HepG2 (cell line): ENCODE measurements around the gene WWTR1. TPM values are rescaled to one million over a fixed set of nuclear protein-coding genes. Genes with fewer than 3 reads are reported as not detected.

ENCODE experiments used
- ATAC-seq: fragments of 200-7000 bp; cut with Tn5 transposase; 3 replicates; pipeline ENCODE4 v1.9.1; 2020; ENCODE audit warnings: mild to moderate bottlenecking, moderate library complexity
- BruUV-seq: library from RNA; stranded (reverse); fragments of 400-500 nt; replicated peaks from 2 replicates; lab custom pipeline; 2021; lab: Mats Ljungman, UMichigan
- CTCF ChIA-PET: fragments of 300-600 bp; formaldehyde crosslinking; extraction: SDS; loops from one replicate; lab custom pipeline; 2021; ENCODE audit warnings: low total read pairs, inconsistent platforms, low intra/inter-chr PET ratio; lab: Yijun Ruan, JAX
- POLR2A ChIA-PET: fragments of 350-600 bp; sonication (Branson Sonifier 250); formaldehyde crosslinking; loops from one replicate; lab custom pipeline; 2020; ENCODE audit warnings: antibody characterized with exemption, inconsistent platforms; lab: Yijun Ruan, JAX
- DNase-seq: peaks from one replicate; pipeline ENCODE4 v3.0.0-alpha.2; 2015; ENCODE audit warnings: low spot score
- FAIRE-seq: peaks from 3 replicates; lab custom pipeline; 2011; peaks lifted over from hg19 to GRCh38; lab: Jason Lieb, UNC
- H2AFZ ChIP-seq: one replicate; pipeline ENCODE4 v1.6.1; 2011; ENCODE audit warnings: low read length, inconsistent platforms
- H3K27ac ChIP-seq: fragments of 300-600 bp; 3 replicates; pipeline ENCODE4 v1.8.0; 2011; ENCODE audit warnings: mixed run types, mild to moderate bottlenecking, mixed read lengths, low read length, inconsistent platforms; ENCODE audit not compliant: insufficient read depth; ENCODE audit errors: extremely low read length
- H3K27me3 ChIP-seq, 2 experiments: fragments of 200-600 bp in 1 of 2; 2 replicates in 1 of 2; 3 replicates in 1 of 2; pipeline versions ENCODE4 v1.6.0 to v1.8.0; 2011; ENCODE audit warnings: low read length in 2 of 2, mild to moderate bottlenecking in 2 of 2, moderate library complexity in 2 of 2, inconsistent platforms in 1 of 2; ENCODE audit not compliant: insufficient read depth in 2 of 2, control insufficient read depth in 1 of 2
- H3K36me3 ChIP-seq, 2 experiments: fragments of 200-600 bp in 1 of 2; replicated peaks in 1 of 2; 2 replicates in 1 of 2; 3 replicates in 1 of 2; pipeline versions ENCODE4 v1.5.1 to v1.8.0; 2011; ENCODE audit warnings: low read length in 2 of 2, inconsistent platforms in 1 of 2; ENCODE audit not compliant: insufficient read depth in 2 of 2, control insufficient read depth in 1 of 2
- H3K4me1 ChIP-seq: 2 replicates; pipeline ENCODE4 v1.5.1; 2012; ENCODE audit warnings: low read length, inconsistent platforms; ENCODE audit not compliant: insufficient read depth
- H3K4me2 ChIP-seq: 2 replicates; pipeline ENCODE4 v1.6.0; 2011; ENCODE audit warnings: low read depth, low read length, inconsistent platforms
- H3K4me3 ChIP-seq, 3 experiments: fragments of 200-600 bp in 1 of 3; sonication (generic), shearing (Covaris generic) in 1 of 3; replicated peaks in 1 of 3; 2 replicates each; pipeline ENCODE4 v1.5.1; 2011 to 2016; ENCODE audit warnings: low read length in 3 of 3, inconsistent platforms in 2 of 3, low read depth in 2 of 3, mild to moderate bottlenecking in 2 of 3, control low read depth in 1 of 3, mixed read lengths in 1 of 3; ENCODE audit not compliant: insufficient read depth in 1 of 3
- H3K79me2 ChIP-seq: one replicate; pipeline ENCODE4 v1.6.1; 2011; ENCODE audit warnings: low read length, inconsistent platforms; ENCODE audit not compliant: insufficient read depth
- H3K9ac ChIP-seq: 2 replicates; pipeline ENCODE4 v1.6.0; 2011; ENCODE audit warnings: mild to moderate bottlenecking, low read depth, low read length, inconsistent platforms; ENCODE audit not compliant: insufficient read depth
- H3K9me3 ChIP-seq: 2 replicates; pipeline ENCODE4 v1.5.1; 2012; ENCODE audit warnings: mild to moderate bottlenecking, low read length
- H4K20me1 ChIP-seq: 2 replicates; pipeline ENCODE4 v1.6.0; 2011; ENCODE audit warnings: inconsistent platforms, mild to moderate bottlenecking, low read length, moderate library complexity; ENCODE audit not compliant: insufficient read depth
- CCDC6 ChIP-seq: sonication (generic); formaldehyde crosslinking; IDR thresholded peaks from 2 replicates; pipeline ENCODE4 v1.8.1; 2022; ENCODE audit warnings: mild to moderate bottlenecking, missing genetic modification reagents, moderate library complexity
- CENPT ChIP-seq: sonication (generic); formaldehyde crosslinking; IDR thresholded peaks from 2 replicates; pipeline ENCODE4 v1.8.0; 2022; ENCODE audit warnings: low read depth, mild to moderate bottlenecking, moderate library complexity, missing genetic modification reagents
- EEA1 ChIP-seq: sonication (generic); formaldehyde crosslinking; IDR thresholded peaks from 2 replicates; pipeline ENCODE4 v1.5.1; 2020; ENCODE audit warnings: mild to moderate bottlenecking, missing genetic modification reagents, borderline replicate concordance
- FOXK2 ChIP-seq: fragments of 450-650 bp; IDR thresholded peaks from 2 replicates; pipeline ENCODE4 v1.6.1; 2016
- HBP1 ChIP-seq: IDR thresholded peaks from 2 replicates; pipeline ENCODE4 v1.6.1; 2016; ENCODE audit warnings: low read depth, control low read depth
- HMG20A ChIP-seq: IDR thresholded peaks from 2 replicates; pipeline ENCODE4 v1.6.1; 2016; ENCODE audit warnings: borderline replicate concordance
- HNRNPUL1 ChIP-seq: fragments of 200-400 bp; formaldehyde crosslinking; IDR thresholded peaks from 2 replicates; pipeline ENCODE4 v1.6.1; 2017; ENCODE audit warnings: low read depth, mild to moderate bottlenecking, low read length, moderate library complexity
- KLF6 ChIP-seq: IDR thresholded peaks from 2 replicates; pipeline ENCODE4 v1.8.0; 2016; ENCODE audit warnings: missing biosample characterization, missing genetic modification reagents
- NBN ChIP-seq: fragments of 450-650 bp; conservative IDR thresholded peaks from 2 replicates; pipeline ENCODE4 v1.6.1; 2017
- NFIB ChIP-seq: sonication (generic); formaldehyde crosslinking; IDR thresholded peaks from 2 replicates; pipeline ENCODE4 v1.9.0; 2021; ENCODE audit warnings: missing genetic modification reagents, mild to moderate bottlenecking, borderline replicate concordance
- RAD51 ChIP-seq: fragments of 450-650 bp; IDR thresholded peaks from 2 replicates; pipeline ENCODE4 v1.6.1; 2016; ENCODE audit warnings: borderline replicate concordance
- RCOR2 ChIP-seq: IDR thresholded peaks from 2 replicates; pipeline ENCODE4 v1.6.1; 2016; ENCODE audit warnings: missing biosample characterization, missing genetic modification reagents
- TBL1XR1 ChIP-seq: fragments of 150-350 bp; IDR thresholded peaks from 2 replicates; pipeline ENCODE4 v1.6.1; 2014; ENCODE audit warnings: borderline replicate concordance, low read length; ENCODE audit not compliant: partially characterized antibody
- ZBTB46 ChIP-seq: sonication (generic); formaldehyde crosslinking; IDR thresholded peaks from 2 replicates; pipeline ENCODE4 v1.4.0; 2020; ENCODE audit warnings: mild to moderate bottlenecking, missing genetic modification reagents, borderline replicate concordance
- ZNF232 ChIP-seq: sonication (generic); formaldehyde crosslinking; IDR thresholded peaks from 2 replicates; pipeline ENCODE4 v1.4.0; 2020; ENCODE audit warnings: missing genetic modification reagents, borderline replicate concordance
- ZNF282 ChIP-seq: fragments of 450-650 bp; IDR thresholded peaks from 2 replicates; pipeline ENCODE4 v1.6.1; 2018; ENCODE audit not compliant: partially characterized antibody
- ZNF713 ChIP-seq: sonication (generic); formaldehyde crosslinking; IDR thresholded peaks from 2 replicates; pipeline ENCODE4 v1.4.0; 2020; ENCODE audit warnings: mild to moderate bottlenecking, missing genetic modification reagents
- ZNF768 ChIP-seq: sonication (generic); formaldehyde crosslinking; IDR thresholded peaks from 2 replicates; pipeline ENCODE4 v1.4.0; 2020; ENCODE audit warnings: missing genetic modification reagents
- WGBS: methylation state at CpG from one replicate; pipeline ENCODE4 v1.1.6; 2017; ENCODE audit warnings: low lambda C conversion rate; 5-methylcytosine and 5-hydroxymethylcytosine counted together
- in situ Hi-C: cut with HindIII; loops from 2 replicates; pipeline ENCODE4 v1.10.0; 2017; ENCODE audit warnings: low pct_unique_long_range_greater_than_20kb; ENCODE audit not compliant: extremely low pct_ligation_motif_present
- intact Hi-C: fragments of 100-400 bp; cut with micrococcal nuclease; formaldehyde crosslinking; loops from one replicate; pipeline ENCODE4 v1.10.0; 2022; ENCODE audit not compliant: unreplicated experiment
- polyA plus RNA-seq, 8 experiments: library from polyadenylated mRNA; depleted of rRNA in 3 of 8; stranded (reverse) in 7 of 8; unstranded in 1 of 8; fragments of >200 nt; fragmentation: Illumina TruSeq in 4 of 8; extraction: Trizol in 4 of 8; gene quantifications; 2 replicates each; pipeline versions ENCODE4 v1.2.1 to v1.2.3, GENCODE V29; 2011 to 2016; ENCODE audit warnings: low read depth in 4 of 8, missing spikeins in 1 of 8, mixed read lengths in 1 of 8; ENCODE audit not compliant: insufficient read depth in 1 of 8
- total RNA-seq, 5 experiments: library from RNA; depleted of rRNA; stranded (reverse); fragments of >200 nt; fragmentation: Illumina TruSeq; extraction: Trizol; gene quantifications; 2 replicates each; pipeline ENCODE4 v1.2.3, GENCODE V29; 2016; ENCODE audit warnings: low read depth in 1 of 5
- TF ChIP-seq, protein P1 (sequence below): sonication (generic); formaldehyde crosslinking; IDR thresholded peaks from 2 replicates; pipeline ENCODE4 v1.8.1; 2023; ENCODE audit warnings: missing genetic modification reagents, mild to moderate bottlenecking, borderline replicate concordance
- TF ChIP-seq, protein P2 (sequence below): sonication (generic); formaldehyde crosslinking; IDR thresholded peaks from 2 replicates; pipeline ENCODE4 v1.5.1; 2020; ENCODE audit warnings: mild to moderate bottlenecking, missing genetic modification reagents, moderate library complexity

Gene WWTR1
- total and polyA plus RNA-seq, 2 of the 13 experiments (the other 11 are each of a cell fraction or from before 2014, with no cell fraction given): 19.7 to 139 TPM

GRCh38 chr3:149509526-149509925, 148.3 kb downstream of the WWTR1 start:
- CTCF ChIA-PET: no interaction called here
- Histone ChIP-seq H3K9ac (no peak overlapping the region), H3K36me3 (no peaks in the 10 kb centered on the region), H3K27ac (no peak overlapping the region), H3K4me2 (no peak overlapping the region), H3K9me3 (no peaks in the 10 kb centered on the region), H3K4me1 (peaks cover 35% of the 10 kb centered on the region), H3K27me3 (no peaks in the 10 kb centered on the region), H3K79me2 (no peaks in the 10 kb centered on the region), H2AFZ (no peak overlapping the region), H4K20me1 (no peaks in the 10 kb centered on the region), H3K4me3 (no peak overlapping the region)
- TF ChIP-seq ZNF768 (CRISPR knock-in tag) (no peak), EEA1 (no peak), HBP1 (CRISPR knock-in tag) (no peak), RCOR2 (CRISPR knock-in tag) (no peak), ZNF232 (CRISPR knock-in tag) (no peak), FOXK2 (no peak), RAD51 (no peak), KLF6 (CRISPR knock-in tag) (no peak), ZNF713 (CRISPR knock-in tag) (no peak), HMG20A (no peak), NFIB (no peak), ZNF282 (no peak), TBL1XR1 (no peak), ZBTB46 (CRISPR knock-in tag) (no peak), HNRNPUL1 (no peak), CCDC6 (no peak), CENPT (CRISPR knock-in tag) (no peak), NBN (no peak)
- TF ChIP-seq, protein P1, sequence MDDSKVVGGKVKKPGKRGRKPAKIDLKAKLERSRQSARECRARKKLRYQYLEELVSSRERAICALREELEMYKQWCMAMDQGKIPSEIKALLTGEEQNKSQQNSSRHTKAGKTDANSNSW: no peak
- TF ChIP-seq, protein P2, sequence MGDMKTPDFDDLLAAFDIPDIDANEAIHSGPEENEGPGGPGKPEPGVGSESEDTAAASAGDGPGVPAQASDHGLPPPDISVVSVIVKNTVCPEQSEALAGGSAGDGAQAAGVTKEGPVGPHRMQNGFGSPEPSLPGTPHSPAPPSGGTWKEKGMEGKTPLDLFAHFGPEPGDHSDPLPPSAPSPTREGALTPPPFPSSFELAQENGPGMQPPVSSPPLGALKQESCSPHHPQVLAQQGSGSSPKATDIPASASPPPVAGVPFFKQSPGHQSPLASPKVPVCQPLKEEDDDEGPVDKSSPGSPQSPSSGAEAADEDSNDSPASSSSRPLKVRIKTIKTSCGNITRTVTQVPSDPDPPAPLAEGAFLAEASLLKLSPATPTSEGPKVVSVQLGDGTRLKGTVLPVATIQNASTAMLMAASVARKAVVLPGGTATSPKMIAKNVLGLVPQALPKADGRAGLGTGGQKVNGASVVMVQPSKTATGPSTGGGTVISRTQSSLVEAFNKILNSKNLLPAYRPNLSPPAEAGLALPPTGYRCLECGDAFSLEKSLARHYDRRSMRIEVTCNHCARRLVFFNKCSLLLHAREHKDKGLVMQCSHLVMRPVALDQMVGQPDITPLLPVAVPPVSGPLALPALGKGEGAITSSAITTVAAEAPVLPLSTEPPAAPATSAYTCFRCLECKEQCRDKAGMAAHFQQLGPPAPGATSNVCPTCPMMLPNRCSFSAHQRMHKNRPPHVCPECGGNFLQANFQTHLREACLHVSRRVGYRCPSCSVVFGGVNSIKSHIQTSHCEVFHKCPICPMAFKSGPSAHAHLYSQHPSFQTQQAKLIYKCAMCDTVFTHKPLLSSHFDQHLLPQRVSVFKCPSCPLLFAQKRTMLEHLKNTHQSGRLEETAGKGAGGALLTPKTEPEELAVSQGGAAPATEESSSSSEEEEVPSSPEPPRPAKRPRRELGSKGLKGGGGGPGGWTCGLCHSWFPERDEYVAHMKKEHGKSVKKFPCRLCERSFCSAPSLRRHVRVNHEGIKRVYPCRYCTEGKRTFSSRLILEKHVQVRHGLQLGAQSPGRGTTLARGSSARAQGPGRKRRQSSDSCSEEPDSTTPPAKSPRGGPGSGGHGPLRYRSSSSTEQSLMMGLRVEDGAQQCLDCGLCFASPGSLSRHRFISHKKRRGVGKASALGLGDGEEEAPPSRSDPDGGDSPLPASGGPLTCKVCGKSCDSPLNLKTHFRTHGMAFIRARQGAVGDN (CRISPR knock-in tag): no peak
- ATAC-seq (no peak), FAIRE-seq (no peak), DNase-seq (no peak)
- POLR2A ChIA-PET: no interaction called here
- 53% methylated on average over 3 of the region's 3 CpGs for WGBS
- BruUV-seq: no TSS peak
- intact Hi-C loops: no loop called here
- in situ Hi-C loops: no loop called here
